Spinal cord (tissue), 10 donors: ENCODE results near the gene AFAP1L2. TPM values are rescaled to one million over a fixed set of nuclear protein-coding genes. Genes with fewer than 3 reads are reported as not detected.

Source experiments
- DNase-seq, 6 donors: peaks; one replicate each; pipeline versions ENCODE4 v3.0.0 to v3.0.0-alpha.2; 2013 to 2015; ENCODE audit warnings: low spot score in 6 of 6, low read depth in 4 of 6
- H3K27ac ChIP-seq: one replicate; pipeline ENCODE4 v1.5.1; 2013; ENCODE audit warnings: low read depth, low read length, control low read depth
- H3K27me3 ChIP-seq: one replicate; pipeline ENCODE4 v1.6.1; 2013; ENCODE audit warnings: low read length; ENCODE audit not compliant: control insufficient read depth, insufficient read depth
- H3K36me3 ChIP-seq: one replicate; pipeline ENCODE4 v1.6.1; 2013; ENCODE audit warnings: low read length; ENCODE audit not compliant: control insufficient read depth, insufficient read depth
- H3K4me1 ChIP-seq: one replicate; pipeline ENCODE4 v1.6.1; 2013; ENCODE audit warnings: low read length; ENCODE audit not compliant: control insufficient read depth, insufficient read depth
- H3K4me3 ChIP-seq: one replicate; pipeline ENCODE4 v1.5.1; 2013; ENCODE audit warnings: low read depth, low read length, control low read depth
- H3K9me3 ChIP-seq: one replicate; pipeline ENCODE4 v1.6.1; 2013; ENCODE audit warnings: low read length; ENCODE audit not compliant: control insufficient read depth, insufficient read depth
- WGBS: methylation state at CpG from one replicate; pipeline ENCODE4 v1.1.5; 2013; ENCODE audit warnings: missing lambda C conversion rate; ENCODE audit not compliant: insufficient coverage; 5-methylcytosine and 5-hydroxymethylcytosine counted together
- polyA plus RNA-seq, 2 donors: library from polyadenylated mRNA; unstranded; fragments of 120-200 nt; gene quantifications; one replicate each; pipeline ENCODE4 v1.2.1, GENCODE V29; 2013; ENCODE audit not compliant: insufficient read length in 2 of 2
- small RNA-seq: library from RNA; depleted of rRNA; stranded (forward); fragments of <200 nt; gene quantifications from one replicate; pipeline ENCODE3, GENCODE V24; 2014; ENCODE audit warnings: low replicate concordance
- total RNA-seq, 2 donors: library from RNA; depleted of rRNA in 1 of 2; stranded (reverse); fragments of 120-200 nt in 1 of 2; fragments of >200 nt in 1 of 2; gene quantifications; one replicate each; pipeline versions ENCODE4 v1.2.3 to v1.2.4, GENCODE V29; 2013 to 2014
- donor health status: healthy.

Gene AFAP1L2
- total and polyA plus RNA-seq, 4 donors: 47.6 to 61.5 (median 54.9) TPM

DNA sequence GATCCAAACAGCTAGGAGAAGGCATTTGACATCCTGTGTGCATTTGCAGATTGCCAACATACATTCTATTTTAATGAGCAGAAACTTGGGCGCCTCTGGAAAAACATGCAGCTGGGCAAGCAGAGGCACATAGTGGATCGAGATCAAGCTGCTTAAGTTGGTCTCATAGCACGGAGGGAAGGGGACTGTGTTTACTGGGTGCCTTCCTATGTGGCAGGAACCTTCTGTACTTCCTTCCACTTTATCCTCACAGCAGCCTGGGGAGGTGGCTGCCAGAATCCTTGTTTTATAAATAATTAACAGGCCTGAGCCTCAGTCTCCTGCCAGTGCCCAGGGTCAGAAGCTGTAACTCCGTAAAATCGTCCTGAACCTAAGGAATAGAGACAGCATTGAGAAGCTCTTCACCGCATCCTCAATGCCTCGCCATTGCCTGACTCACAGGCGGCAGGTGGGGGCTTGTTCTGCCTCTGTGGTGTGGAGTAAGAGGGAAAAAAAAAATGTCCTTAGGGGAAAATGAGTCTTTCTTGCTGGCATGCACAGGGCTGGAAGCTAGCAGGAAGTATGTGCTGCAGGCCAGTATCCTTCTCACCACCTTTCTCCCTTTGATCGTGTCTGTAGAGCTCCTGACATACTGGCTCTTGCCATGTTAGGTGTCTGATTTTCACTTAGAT lies 159.0 kb downstream of the AFAP1L2 start:
- Histone ChIP-seq H3K9me3 (no peaks in the 10 kb centered on the region), H3K36me3 (no peaks in the 10 kb centered on the region), H3K27ac (no peak overlapping the region), H3K27me3 (peaks cover 19% of the 10 kb centered on the region), H3K4me3 (no peak overlapping the region), H3K4me1 (no peaks in the 10 kb centered on the region)
- WGBS: 58% methylated on average over 4 of the region's 9 CpGs
- no peak for DNase-seq

Small RNA genes lying within 50 kb of the gene (small RNA-seq; reads per million reads assigned to genes)
- not detected for gene RN7SL384P

Other genes with a start within 250 kb of the AFAP1L2 start
- gene CCDC186, start 230.3 kb downstream of the AFAP1L2 start, total RNA-seq: 10 to 100 TPM; 25.8 to 50.7 TPM
- 10 to 100 TPM; 18.0 to 19.0 TPM for gene CCDC186, start 230.3 kb downstream of the AFAP1L2 start, polyA plus RNA-seq
- 1 to 10 TPM; 1.1 to 1.9 TPM for gene TDRD1, start 225.1 kb downstream of the AFAP1L2 start, total RNA-seq
- gene TDRD1, start 225.1 kb downstream of the AFAP1L2 start, polyA plus RNA-seq: under 1 TPM; 0.22 to 0.26 TPM
- gene VWA2, start 165.2 kb downstream of the AFAP1L2 start, total RNA-seq: 1 to 10 TPM; 2.0 to 4.1 TPM
- 1 to 10 TPM; 3.3 to 4.7 TPM for gene VWA2, start 165.2 kb downstream of the AFAP1L2 start, polyA plus RNA-seq